ENCODE data around the gene MYLK. TPM values are rescaled to one million over a fixed set of nuclear protein-coding genes. Genes with fewer than 3 reads are reported as not detected.
A peak's percentile ranks its signal among the peaks of the same experiment; 100 is the strongest.

Gene MYLK
- total RNA-seq, 1 experiment from 2014 or later, result 23.0 TPM

DNA sequence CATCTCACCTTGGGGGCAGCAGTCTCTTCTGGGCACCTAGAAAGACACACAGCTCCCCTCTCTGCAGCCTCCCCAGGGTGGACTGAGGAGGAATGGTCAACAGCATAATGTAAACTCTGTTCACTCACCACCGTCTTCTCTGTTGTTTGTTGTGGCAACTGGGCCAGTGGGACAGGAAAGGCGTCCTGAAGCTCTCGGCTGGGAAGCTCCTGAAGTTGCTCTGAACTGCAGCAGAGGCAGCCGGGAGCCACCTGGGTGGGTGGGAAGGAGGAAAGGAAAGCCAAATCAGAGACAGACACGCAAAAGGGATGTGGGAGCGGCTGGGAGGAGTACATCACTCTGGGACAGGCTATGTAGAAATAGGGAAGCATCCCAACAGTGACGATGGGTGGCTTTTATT lies 52.7 kb downstream of the MYLK start:
- H3K27ac Mint-ChIP-seq (ENCODE audit: unreplicated experiment), result no peak overlapping the region
- POLR2A ChIA-PET, result no interaction called here
- no peaks in the 10 kb centered on the region; the same call in 1 of the 2 replicates for H3K36me3 ChIP-seq (ENCODE audit: control insufficient read depth, insufficient read depth, low read length)
- H3K4me1 Mint-ChIP-seq (ENCODE audit: low read depth, unreplicated experiment), result no peaks in the 10 kb centered on the region
- peaks cover 25% of the 10 kb centered on the region for H3K9me3 ChIP-seq
- H3K4me3 ChIP-seq (ENCODE audit: low read depth, low read length), result no peak overlapping the region
- H3K9me3 Mint-ChIP-seq (ENCODE audit: unreplicated experiment), result peaks cover 27% of the 10 kb centered on the region
- no peaks in the 10 kb centered on the region for H3K27me3 ChIP-seq (replicated peaks; ENCODE audit: control insufficient read depth, insufficient read depth, low read length)
- BruUV-seq (replicated peaks), result no TSS peak
- H3K4me3 Mint-ChIP-seq (ENCODE audit: unreplicated experiment), result no peak overlapping the region
- TF ChIP-seq, protein P1, sequence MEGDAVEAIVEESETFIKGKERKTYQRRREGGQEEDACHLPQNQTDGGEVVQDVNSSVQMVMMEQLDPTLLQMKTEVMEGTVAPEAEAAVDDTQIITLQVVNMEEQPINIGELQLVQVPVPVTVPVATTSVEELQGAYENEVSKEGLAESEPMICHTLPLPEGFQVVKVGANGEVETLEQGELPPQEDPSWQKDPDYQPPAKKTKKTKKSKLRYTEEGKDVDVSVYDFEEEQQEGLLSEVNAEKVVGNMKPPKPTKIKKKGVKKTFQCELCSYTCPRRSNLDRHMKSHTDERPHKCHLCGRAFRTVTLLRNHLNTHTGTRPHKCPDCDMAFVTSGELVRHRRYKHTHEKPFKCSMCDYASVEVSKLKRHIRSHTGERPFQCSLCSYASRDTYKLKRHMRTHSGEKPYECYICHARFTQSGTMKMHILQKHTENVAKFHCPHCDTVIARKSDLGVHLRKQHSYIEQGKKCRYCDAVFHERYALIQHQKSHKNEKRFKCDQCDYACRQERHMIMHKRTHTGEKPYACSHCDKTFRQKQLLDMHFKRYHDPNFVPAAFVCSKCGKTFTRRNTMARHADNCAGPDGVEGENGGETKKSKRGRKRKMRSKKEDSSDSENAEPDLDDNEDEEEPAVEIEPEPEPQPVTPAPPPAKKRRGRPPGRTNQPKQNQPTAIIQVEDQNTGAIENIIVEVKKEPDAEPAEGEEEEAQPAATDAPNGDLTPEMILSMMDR (IDR thresholded peaks at IDR 0.05; ENCODE audit: insufficient read depth in 1 of 2, low read depth in 1 of 2, low read length in 1 of 2, severe bottlenecking in 1 of 2, unreplicated experiment in 1 of 2), result no peak
- intact Hi-C loops (cut with micrococcal nuclease; ENCODE audit: unreplicated experiment), result no loop called here
- DNase-seq, result no peak
- no peaks in the 10 kb centered on the region for H3K27me3 Mint-ChIP-seq (ENCODE audit: insufficient read depth, unreplicated experiment)
- CTCF ChIA-PET, result interaction anchor here (0.9 kb wide), 1 partner anchor 10 kb away, joined by 4 read pairs; no protein-coding TSS in a partner anchor
- no peaks in the 10 kb centered on the region for H3K36me3 Mint-ChIP-seq (ENCODE audit: insufficient read depth, unreplicated experiment)
- H3K4me1 ChIP-seq, result no peaks in the 10 kb centered on the region

DNA sequence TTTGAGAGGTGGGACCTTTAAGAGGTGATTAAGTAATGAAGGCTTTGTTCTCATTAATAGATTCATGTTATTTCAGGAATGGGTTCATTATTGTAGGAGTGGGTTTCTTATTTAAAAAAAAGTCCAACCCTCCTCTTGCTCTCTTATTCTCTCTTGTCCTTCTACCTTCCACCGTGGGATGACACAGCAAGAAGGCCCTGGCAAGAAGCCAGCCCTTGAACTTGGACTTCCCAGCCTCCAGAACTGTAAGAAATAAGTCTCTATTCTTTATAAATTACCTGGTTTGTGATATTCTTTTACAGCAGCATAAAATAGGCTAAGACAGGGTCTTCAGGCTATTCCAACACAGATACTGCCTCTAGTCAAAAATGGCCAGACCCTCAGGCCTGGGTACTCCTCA lies 62.2 kb downstream of the MYLK start:
- no peak overlapping the region for H3K4me3 Mint-ChIP-seq (ENCODE audit: unreplicated experiment)
- no peaks in the 10 kb centered on the region for H3K27me3 Mint-ChIP-seq (ENCODE audit: insufficient read depth, unreplicated experiment)
- POLR2A ChIA-PET, result no interaction called here

DNA sequence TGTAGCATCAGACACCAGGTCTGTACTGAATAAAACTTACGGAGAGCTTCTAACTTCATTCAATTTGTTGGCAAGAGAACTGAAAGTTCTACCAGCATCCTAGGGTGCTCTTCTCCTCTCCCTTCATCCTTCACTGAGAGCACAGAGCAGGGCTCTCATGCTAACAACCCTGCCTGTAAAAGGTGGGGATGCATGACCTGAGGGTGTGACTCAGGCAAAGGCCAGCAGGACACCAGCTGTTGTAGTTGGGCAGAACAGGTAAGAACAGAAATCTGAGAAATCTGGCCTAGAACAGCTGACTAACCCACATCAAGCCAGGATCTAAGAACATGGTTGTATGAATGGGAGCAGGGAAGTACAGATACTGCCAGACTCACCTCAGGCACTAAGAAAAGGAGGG lies 64.2 kb downstream of the MYLK start:
- H3K36me3 Mint-ChIP-seq (ENCODE audit: insufficient read depth, unreplicated experiment), result peaks cover 5% of the 10 kb centered on the region
- ChIA-PET POLR2A (no interaction called here), CTCF (interaction anchor here (1.0 to 1.7 kb wide), 2 partner anchors 41 to 96 kb away, joined by 3 to 4 read pairs; no protein-coding TSS in a partner anchor)
- Histone ChIP-seq H3K36me3 (ENCODE audit: control insufficient read depth, insufficient read depth, low read length) (peaks cover 2% of the 10 kb centered on the region; the same call in 1 of the 2 replicates), H3K4me3 (ENCODE audit: low read depth, low read length) (no peak overlapping the region), H3K9me3 (no peaks in the 10 kb centered on the region), H3K27me3 (replicated peaks; ENCODE audit: control insufficient read depth, insufficient read depth, low read length) (no peaks in the 10 kb centered on the region), H3K4me1 (peaks cover 37% of the 10 kb centered on the region)
- H3K27me3 Mint-ChIP-seq (ENCODE audit: insufficient read depth, unreplicated experiment), result no peaks in the 10 kb centered on the region
- H3K4me1 Mint-ChIP-seq (ENCODE audit: low read depth, unreplicated experiment), result peaks cover 21% of the 10 kb centered on the region
- BruUV-seq (replicated peaks), result no TSS peak
- peaks cover 16% of the 10 kb centered on the region for H3K9me3 Mint-ChIP-seq (ENCODE audit: unreplicated experiment)
- intact Hi-C loops (cut with micrococcal nuclease; ENCODE audit: unreplicated experiment), result loop anchor here (1.0 to 2.0 kb wide), 2 partner anchors 61 to 65 kb away; no protein-coding TSS in a partner anchor
- peak overlapping the region; percentile 43 for H3K27ac Mint-ChIP-seq (ENCODE audit: unreplicated experiment)
- peak overlapping the region; percentile 35 for H3K4me3 Mint-ChIP-seq (ENCODE audit: unreplicated experiment)
- TF ChIP-seq, protein P1 (IDR thresholded peaks at IDR 0.05; ENCODE audit: insufficient read depth in 1 of 2, low read depth in 1 of 2, low read length in 1 of 2, severe bottlenecking in 1 of 2, unreplicated experiment in 1 of 2), result no peak
- no peak for DNase-seq

More for the DNA sequence above, 62.2 kb downstream of the MYLK start:
- intact Hi-C loops (cut with micrococcal nuclease; ENCODE audit: unreplicated experiment), result no loop called here
- Histone ChIP-seq H3K4me3 (ENCODE audit: low read depth, low read length) (no peak overlapping the region), H3K36me3 (ENCODE audit: control insufficient read depth, insufficient read depth, low read length) (peaks cover 2% of the 10 kb centered on the region; the same call in 1 of the 2 replicates), H3K4me1 (peaks cover 37% of the 10 kb centered on the region), H3K9me3 (peaks cover 4% of the 10 kb centered on the region), H3K27me3 (replicated peaks; ENCODE audit: control insufficient read depth, insufficient read depth, low read length) (no peaks in the 10 kb centered on the region)
- H3K9me3 Mint-ChIP-seq (ENCODE audit: unreplicated experiment), result peaks cover 18% of the 10 kb centered on the region
- no peak for DNase-seq
- no peak overlapping the region for H3K27ac Mint-ChIP-seq (ENCODE audit: unreplicated experiment)
- H3K4me1 Mint-ChIP-seq (ENCODE audit: low read depth, unreplicated experiment), result peaks cover 21% of the 10 kb centered on the region
- no TSS peak for BruUV-seq (replicated peaks)
- H3K36me3 Mint-ChIP-seq (ENCODE audit: insufficient read depth, unreplicated experiment), result peaks cover 5% of the 10 kb centered on the region
- CTCF ChIA-PET, result no interaction called here
- TF ChIP-seq, protein P1 (IDR thresholded peaks at IDR 0.05; ENCODE audit: insufficient read depth in 1 of 2, low read depth in 1 of 2, low read length in 1 of 2, severe bottlenecking in 1 of 2, unreplicated experiment in 1 of 2), result no peak

Measured in Caco-2 (cell line).